HTR-8/SVneo (cell line): ENCODE data around the gene ALS2.

Experiments used
- DNase-seq: peaks from one replicate; pipeline ENCODE4 v3.0.0; 2011; ENCODE audit warnings: low spot score, mixed read lengths; ENCODE audit not compliant: insufficient read length
- FAIRE-seq: peaks from 2 replicates; lab custom pipeline; 2011; peaks lifted over from hg19 to GRCh38; lab: Jason Lieb, UNC

Gene ALS2

DNA sequence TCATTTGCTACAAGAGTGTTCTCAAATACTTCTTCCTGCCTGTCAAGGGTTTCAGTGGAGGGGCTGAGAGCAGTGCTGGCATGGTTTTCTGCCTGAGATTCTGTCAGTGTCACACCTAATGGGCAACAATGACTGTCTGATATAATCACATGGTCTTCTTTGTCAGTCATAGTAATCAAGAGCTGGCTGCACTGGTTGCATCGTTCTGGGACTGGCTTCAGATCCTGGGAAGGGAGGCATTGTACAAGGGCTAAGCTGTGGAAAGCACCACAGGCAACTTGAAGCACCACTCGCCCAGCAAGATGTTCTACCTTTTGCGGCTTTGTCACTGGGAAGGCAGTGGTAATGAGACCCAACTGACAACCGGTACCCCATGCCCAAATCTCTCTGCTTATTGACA is 19.6 kb downstream of the ALS2 start:
- no peak for DNase-seq
- peak; percentile 9 for FAIRE-seq

DNA sequence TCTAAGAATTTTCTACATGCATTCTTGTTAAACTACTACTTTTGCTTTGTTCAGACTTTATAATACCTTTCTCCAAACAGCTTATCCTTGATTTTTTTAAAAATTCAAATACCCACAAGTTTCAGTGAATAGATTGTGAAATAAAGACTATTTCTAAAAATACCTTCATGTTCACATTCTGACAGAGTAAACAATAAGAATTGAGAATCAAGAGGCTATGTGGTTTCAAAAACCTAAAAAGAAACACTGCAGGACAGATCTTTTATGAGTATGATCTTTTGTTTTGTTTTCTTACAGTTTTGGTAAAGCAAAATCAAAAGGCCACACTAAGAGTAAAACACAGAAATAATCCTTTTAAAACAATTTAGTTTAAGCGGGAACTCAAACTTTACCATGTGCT is 21.2 kb downstream of the ALS2 start:
- DNase-seq: no peak
- FAIRE-seq: no peak

DNA sequence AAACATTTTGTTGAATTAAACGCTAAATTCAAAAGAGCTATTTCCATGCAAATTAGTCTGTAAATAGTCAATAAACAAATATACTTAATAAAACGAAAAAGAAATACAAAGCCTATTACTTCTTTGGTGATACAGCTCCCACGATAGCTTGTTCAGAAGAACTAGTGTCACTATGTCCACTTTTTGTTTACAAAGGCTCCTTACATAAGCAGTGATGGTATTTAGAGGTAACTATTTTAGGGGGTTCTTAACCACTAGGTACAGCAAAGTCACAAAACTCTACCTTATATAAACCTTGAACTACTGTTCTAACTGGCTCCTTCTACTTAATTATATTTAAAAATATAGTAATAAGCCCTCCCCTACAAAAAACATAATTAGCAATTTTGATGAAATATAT is 21.9 kb downstream of the ALS2 start:
- DNase-seq (no peak), FAIRE-seq (no peak)

DNA sequence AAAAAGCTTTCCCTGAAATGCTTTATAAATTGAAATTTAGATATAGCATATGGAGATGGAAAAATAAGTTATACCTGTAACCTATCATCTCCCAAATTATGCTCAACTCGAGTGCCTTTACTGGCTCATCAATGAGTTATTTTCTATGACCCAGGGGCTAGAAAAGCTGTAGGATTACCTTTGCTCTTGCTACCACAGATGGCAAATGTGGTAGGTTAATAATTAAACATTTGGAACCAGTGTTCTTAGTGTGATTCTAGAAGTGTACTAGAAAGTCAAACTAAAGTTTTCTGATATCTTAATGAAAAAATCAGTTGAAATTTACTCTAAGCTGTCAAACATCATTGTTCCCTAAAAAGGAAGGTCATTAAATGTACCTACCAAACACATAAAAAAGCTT is 22.5 kb downstream of the ALS2 start:
- FAIRE-seq: no peak
- DNase-seq: no peak

DNA sequence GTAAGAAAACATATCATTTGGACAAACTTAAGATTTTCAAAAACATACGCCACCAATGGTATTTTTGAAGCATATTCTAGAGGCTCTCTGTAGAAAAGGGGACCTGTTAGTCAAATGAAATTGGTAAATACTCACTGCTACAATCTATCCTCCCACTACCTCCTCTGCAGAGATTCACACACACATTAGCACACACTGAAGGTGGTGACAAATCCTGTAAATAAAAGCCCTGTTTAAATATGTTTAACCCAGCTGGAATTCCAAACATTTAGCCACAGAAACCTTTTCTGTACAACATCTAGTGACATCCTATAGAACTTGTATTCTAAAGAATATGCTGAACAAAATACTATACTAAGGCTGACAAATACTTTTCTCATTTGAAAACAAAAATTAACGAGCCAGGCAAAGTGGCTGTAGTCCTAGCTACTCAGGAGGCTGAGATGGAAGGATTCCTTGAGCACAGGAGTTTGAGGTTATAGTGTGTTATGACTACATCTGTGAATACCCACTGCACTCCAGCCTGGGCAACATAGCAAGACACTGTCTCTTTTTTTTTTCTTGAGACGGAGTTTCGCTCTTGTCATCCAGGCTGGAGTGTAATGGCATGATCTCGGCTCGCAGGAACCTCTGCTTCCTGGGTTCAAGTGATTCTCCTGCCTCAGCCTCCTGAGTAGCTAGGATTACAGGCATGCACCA is 25.9 kb downstream of the ALS2 start:
- no peak for FAIRE-seq
- DNase-seq: no peak

DNA sequence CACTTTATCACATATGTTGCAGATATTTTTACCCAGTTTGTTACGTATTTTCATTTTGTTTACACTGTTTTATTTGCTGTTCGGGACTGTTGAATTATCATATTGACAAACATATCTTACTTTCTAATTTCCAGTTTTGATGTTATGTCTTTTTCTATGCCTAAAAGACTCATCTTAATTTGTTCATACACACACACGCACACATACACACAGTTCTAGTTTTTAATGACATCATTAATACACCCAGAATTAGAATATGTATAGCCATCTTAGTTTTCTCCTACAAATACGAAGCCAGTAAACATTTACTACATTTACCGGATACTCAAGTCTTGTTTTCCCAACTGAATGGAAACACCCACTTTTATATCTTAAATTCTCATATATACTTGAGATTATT is 29.2 kb downstream of the ALS2 start:
- no peak for FAIRE-seq
- no peak for DNase-seq

DNA sequence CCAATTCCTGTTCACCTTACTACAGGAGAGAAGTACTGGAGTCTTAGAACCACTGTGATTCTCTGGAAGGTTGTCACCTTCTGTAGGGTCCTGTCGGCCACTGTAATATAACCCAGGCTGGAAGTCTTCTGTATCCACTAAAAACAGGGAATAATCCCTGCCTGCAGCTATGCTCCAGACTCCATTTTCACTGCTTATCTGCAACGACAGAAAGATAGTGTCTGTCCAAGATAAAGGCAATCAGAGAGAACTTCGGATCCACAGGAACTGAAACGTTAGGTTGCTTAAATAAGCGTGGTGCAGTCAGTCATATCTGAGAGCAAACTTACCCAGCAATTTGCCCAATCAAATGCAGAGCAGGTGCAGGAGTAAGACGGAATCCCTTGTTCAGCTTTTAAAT is 34.2 kb downstream of the ALS2 start:
- no peak for DNase-seq
- no peak for FAIRE-seq

DNA sequence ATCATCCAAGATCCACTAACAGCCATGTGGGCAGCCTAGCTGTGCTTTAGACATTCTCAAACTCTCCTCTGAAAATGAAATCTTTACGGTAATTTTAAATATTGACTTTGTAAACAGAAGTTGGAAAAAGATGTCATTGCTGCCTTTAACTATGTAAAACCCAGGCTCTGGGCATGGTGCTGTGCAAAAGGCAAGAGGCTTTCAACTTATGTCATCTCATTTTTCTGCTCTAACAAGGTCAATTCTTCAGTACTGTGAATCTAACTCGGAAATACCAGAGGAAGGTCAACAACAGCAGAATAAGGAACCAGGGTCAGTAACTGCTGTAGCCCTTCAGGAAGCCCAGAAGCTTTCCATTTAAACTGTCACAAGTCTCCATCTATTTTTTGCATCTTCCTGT is 45.2 kb downstream of the ALS2 start:
- no peak for FAIRE-seq
- DNase-seq: no peak

DNA sequence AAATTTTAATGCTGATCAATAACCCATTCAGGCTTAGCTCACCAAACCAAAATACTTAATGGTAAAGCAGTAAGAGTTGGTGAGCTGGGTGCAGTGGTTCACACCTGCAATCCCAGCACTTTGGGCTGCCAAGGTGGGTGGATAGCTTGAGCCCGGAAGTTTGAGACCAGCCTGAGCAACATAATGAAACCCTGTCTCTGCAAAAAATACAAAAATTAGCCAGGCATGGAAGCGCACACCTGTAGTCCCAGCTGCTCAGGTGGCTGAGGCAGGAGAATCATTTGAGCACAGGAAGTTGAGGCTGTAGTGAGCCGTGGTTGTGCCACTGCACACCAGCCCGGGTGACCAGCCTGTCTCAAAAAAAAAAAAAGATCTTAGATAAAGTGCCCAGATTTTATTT is 46.6 kb downstream of the ALS2 start:
- FAIRE-seq (no peak), DNase-seq (no peak)

DNA sequence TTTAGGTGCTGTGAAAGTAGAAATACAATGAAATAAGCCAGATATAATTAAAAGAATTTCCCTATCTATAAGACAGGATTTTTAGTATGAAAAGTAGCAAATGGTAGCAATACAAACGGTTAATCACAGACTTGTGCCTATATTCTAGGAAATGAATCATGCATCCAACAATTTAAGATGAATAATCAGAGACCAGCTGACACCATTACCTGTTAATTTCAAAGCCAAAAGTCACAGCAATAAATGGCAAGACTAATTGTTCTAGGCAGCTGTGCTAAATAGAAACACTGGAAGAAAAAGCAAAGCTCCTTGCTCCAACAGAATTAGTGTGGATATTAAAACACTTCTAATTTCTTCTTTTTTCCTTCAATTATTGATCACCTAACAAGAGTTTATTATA is 47.2 kb downstream of the ALS2 start:
- FAIRE-seq (no peak), DNase-seq (no peak)

DNA sequence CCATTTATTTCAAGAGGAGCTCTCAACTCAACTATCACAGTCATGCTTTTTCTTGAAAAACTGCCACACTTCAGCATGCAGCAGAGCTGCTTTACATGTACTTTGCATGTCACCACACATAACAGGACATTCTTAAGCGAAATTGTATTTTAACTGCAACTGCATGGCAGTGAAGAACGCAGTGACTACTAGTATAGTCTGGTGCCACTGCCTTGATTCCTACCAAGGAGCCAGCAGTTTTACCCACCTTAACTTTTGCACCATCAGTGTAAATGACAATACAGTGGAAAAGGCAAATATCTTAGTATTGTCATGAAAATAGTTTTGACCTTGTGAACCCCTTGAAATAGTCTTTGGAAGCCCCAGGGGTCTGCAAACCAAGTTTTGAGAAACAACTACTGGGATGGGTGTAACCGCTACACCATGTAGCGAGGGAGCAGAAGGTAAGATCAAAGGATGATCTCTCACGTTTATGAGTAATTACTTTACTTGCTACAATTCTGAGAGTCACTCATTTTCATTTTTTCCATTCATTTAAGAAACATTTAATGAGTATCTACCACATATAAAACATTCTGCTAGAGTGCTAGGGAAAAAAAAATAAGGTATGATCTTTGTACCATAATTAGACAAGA is 50.0 kb downstream of the ALS2 start:
- FAIRE-seq: no peak
- no peak for DNase-seq

DNA sequence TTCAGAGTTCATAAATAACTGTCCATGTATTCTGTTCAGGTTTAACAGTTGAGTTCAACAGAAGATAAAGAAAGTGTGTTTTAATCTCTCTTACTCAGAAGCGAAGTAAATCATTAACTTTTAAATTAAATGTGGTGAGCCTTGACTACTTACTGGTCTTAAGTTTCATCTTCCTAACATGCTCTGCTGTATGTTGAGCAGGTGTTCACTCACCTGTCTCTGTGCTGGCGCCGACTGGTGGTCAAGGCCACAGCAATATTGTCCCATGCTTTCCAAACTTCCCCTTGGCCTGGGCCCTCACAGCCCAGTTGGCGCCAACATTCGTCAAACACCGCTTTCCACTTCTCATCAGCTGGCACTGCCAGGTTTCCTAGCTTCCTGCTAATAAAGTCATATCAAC is 65.3 kb downstream of the ALS2 start:
- DNase-seq (no peak), FAIRE-seq (no peak)

DNA sequence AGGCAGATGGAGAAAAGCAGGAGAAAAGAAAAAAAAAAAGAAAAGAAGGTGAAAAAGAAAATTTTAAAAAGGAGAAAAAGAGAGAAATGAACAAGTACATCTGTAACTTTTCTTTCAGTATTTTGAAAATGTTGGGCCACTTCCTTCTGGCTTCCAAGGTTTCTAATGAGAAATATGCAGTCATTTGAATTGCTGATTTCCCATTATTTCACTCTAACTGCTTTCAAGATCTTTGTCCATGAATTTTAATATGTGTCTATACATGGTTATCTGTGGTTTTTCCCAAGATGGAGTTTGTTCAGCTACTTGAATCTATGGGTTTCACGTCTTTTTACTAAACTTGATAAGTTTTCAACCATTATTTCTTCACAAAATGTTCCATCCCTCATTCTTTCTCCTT is 68.0 kb downstream of the ALS2 start:
- DNase-seq: no peak
- no peak for FAIRE-seq

DNA sequence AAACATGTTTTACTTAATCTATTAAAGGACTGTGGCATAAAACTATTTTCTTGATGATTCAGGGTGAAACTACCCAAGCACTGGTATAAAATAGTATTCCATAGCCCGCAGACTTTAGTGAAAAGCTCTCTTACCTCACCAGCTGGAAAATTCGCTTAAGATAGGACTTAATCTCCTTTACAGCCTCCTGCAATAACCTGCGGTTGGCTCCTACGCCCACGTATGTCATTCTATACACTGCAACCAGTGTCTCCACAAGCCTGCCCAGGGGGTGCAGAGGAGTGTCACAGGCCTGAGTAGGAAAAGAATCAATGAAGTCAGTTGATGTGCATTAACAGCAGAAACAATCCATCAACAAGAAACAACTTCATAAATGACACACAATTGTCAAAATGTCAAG is 71.0 kb downstream of the ALS2 start:
- FAIRE-seq: no peak
- no peak for DNase-seq

DNA sequence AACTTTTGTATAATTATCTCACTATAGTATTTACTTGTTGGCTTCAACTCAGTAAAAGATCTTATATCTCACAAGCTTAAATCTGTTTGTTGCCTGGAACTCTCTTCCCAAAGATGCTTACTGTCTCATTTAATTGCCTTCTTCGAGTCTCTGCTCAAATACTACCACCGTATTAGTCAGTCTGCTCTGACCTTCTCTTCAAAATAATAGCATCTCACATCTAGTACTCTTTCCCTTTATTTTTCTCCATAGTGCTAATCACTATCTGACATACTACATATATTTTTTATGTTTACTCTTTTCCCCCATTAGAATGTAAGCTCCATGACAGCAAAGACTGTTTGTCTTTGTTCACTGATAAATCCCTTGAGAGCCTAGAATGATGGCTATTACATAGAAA is 71.7 kb downstream of the ALS2 start:
- FAIRE-seq (no peak), DNase-seq (no peak)

DNA sequence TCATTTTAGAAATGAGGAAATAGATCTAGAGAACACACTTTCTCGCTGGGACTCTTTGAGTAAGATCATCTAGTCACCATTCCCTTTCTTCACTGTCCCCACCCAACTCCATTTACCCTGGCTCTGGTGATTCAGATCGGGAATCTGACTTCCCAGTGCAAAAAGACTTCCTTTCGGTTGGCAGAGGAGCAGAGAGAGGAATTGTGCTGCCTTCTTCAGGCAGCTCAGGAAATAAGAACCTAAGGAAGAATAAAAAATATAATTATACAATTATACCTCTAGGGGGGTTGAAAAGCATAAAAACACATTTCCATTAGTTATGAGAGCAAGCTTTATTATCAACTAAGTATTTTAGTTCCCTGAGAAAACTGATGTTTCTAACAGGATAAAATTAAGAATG is 73.0 kb downstream of the ALS2 start:
- FAIRE-seq (no peak), DNase-seq (no peak)

DNA sequence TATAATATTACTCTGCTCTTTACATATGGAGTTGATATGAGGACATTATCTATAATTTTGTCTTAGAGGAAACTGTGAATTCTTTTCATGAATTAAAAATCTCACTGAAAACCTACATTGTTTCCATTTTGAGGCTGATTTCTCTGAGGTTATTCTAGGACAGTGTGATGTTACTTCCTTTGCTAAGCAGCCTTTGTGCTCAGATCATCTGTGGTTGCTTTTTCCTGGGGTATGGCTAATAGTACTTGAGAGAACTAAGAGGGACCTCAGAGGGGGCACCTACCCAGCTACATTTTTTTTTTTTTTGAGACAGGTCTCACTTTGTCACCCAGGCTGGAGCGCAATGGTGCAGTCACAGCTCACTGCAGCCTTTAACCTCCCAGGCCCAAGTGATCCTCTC is 73.6 kb downstream of the ALS2 start:
- DNase-seq (no peak), FAIRE-seq (no peak)

DNA sequence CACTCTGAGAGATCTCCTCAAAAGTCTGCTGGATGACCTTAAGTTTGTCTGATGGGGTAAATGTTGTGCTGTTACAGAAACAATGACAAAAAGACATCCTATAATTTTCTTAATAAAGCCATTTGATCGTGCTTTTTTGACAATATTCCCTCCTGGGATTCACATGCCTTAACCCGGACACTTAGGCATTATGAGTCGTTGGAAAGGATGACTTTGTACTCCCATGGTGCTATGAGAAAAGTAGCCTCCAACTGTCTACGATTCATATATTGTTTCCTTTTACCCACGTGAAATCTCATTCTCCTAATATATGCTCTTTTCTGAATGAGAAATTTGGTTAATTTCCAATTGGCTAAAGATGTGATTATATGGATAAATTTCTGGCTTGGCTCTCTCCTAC is 76.2 kb downstream of the ALS2 start:
- FAIRE-seq: no peak
- no peak for DNase-seq

DNA sequence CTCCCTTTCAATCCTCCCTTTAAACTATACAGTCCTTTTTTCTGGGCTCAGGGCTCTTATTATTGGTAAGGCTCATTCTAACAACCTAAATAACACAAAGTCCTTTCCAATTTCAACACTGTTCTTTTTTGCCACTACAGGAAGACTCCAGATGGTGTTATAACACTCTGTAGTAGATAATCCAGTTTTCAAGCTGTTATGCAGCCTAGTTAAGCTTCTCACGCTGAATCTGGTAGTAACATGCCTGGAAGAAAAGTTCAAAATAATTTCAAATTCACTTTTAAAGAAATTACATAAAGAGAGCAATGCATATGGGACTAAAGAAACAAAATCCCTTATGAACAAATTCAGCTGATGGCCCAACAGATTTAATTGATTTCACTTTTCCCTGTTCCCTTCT is 79.1 kb downstream of the ALS2 start:
- FAIRE-seq: no peak

DNA sequence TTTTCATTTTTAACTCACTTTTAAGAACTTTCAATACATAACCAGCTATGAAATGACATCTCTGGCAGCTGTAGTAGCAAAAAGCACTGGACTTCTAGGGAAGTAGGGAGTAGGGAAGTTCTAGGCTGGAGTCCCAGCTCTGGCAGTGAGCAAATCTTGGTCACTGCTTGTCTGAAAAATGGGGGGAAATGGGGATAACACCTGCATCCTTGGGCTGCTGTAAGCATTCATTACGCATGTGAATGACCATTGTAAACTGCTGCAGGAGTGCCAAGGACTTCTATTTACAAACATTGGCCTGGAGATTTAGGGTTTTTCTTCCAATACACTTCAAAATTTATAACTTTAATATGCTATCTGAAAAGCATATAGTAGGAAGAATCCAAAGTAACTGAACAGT is 81.3 kb downstream of the ALS2 start:
- DNase-seq: no peak
- no peak for FAIRE-seq

More for the DNA sequence above, 79.1 kb downstream of the ALS2 start:
- no peak for DNase-seq

DNA sequence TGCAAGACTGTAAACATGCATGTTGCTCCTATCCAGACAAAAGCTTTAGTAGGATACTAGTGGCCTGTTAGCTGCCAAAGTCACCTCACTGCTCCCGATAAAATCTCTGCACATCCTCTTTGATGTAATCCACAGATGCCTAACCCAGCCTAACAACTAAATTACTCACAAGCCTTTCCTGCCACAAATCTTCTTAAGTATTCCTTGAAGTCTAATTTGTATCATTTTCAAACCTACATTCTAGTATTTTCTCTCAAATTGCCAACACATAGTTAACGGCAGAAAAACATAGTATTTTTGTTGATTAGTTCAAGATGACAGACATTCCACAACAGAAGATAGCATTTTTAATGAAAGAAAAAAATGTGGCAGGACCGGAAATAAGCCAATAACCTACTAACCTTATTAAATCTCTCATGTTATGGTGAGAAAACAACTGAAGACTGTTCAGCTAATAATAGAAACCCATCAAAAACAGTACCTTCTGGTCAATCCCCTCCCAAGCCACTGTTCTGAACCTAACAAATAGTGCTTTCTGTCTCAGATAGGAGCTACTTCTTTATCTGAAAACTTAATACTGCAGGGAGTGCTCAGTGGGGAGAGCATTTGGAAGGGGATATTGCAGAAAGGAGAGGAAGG is 82.0 kb downstream of the ALS2 start, which contains the start of gene MPP4:
Gene MPP4 (minus strand): TSS at position 57 of the 639 bp plus-strand sequence. CDS start 4,690 bp downstream, outside the sequence.
- DNase-seq: no peak
- FAIRE-seq: peak; percentile 13

DNA sequence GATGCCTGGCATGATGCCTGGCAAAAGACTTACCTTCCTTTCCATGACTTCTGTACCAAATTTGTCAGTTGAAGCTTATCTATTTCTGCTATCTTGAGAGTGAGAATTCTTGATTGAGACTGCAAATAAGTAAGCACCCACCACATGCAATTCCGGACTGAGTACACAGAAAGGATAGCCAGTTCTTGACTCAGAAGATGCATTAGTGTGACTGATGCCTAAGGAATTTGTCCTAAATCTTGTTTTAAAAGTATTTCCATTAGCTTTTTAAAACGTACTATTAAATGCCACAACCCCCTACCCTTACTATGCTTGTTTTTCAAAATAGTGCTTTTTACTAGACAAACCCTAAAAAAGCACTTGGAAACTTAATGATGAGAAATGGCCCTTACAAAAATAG is 82.8 kb downstream of the ALS2 start:
- FAIRE-seq (no peak), DNase-seq (peak; percentile 41)
